GM23338 (cell line): ENCODE measurements around the gene ZNF385B. TPM values are rescaled to one million over a fixed set of nuclear protein-coding genes. Genes with fewer than 3 reads are reported as not detected.

Experiments used
- ATAC-seq: fragments of 200-7000 bp; cut with Tn5 transposase; 3 replicates; pipeline ENCODE4 v1.9.1; 2020
- DNase-seq: peaks from one replicate; pipeline ENCODE4 v3.0.0-alpha.2; 2015; ENCODE audit warnings: low spot score
- H2AFZ ChIP-seq: fragments of 200-600 bp; sonication (generic); 2 replicates; pipeline ENCODE4 v1.8.0; 2016; ENCODE audit warnings: antibody characterized with exemption, mild to moderate bottlenecking, moderate library complexity
- H3F3A ChIP-seq: fragments of 200-600 bp; sonication (generic); replicated peaks from 2 replicates; pipeline ENCODE4 v1.8.0; 2017; ENCODE audit warnings: antibody characterized with exemption, mixed run types, low read depth
- H3K27ac ChIP-seq: fragments of 200-600 bp; sonication (generic); 2 replicates; pipeline ENCODE4 v1.6.1; 2016; ENCODE audit warnings: low read depth
- H3K27me3 ChIP-seq: fragments of 200-600 bp; sonication (generic); 2 replicates; pipeline ENCODE4 v1.8.0; 2016; ENCODE audit warnings: mild to moderate bottlenecking, mixed run types, moderate library complexity; ENCODE audit not compliant: insufficient read depth
- H3K36me3 ChIP-seq: fragments of 200-600 bp; sonication (generic); 2 replicates; pipeline ENCODE4 v1.8.0; 2016; ENCODE audit warnings: mild to moderate bottlenecking; ENCODE audit not compliant: insufficient read depth
- H3K4me1 ChIP-seq: fragments of 200-600 bp; sonication (generic); 2 replicates; pipeline ENCODE4 v1.8.0; 2016; ENCODE audit warnings: mild to moderate bottlenecking, moderate library complexity; ENCODE audit not compliant: insufficient read depth
- H3K4me2 ChIP-seq: fragments of 200-600 bp; sonication (generic); 2 replicates; pipeline ENCODE4 v1.7.1; 2017; ENCODE audit warnings: mixed run types
- H3K4me3 ChIP-seq: fragments of 200-600 bp; sonication (generic); 2 replicates; pipeline ENCODE4 v1.6.1; 2016; ENCODE audit warnings: mixed run types
- H3K79me2 ChIP-seq: fragments of 200-600 bp; sonication (generic); replicated peaks from 2 replicates; pipeline ENCODE4 v1.8.0; 2017; ENCODE audit warnings: mild to moderate bottlenecking; ENCODE audit not compliant: insufficient read depth
- H3K9me2 ChIP-seq: fragments of 200-600 bp; sonication (generic); 2 replicates; pipeline ENCODE4 v1.8.0; 2017; ENCODE audit not compliant: insufficient read depth
- H4K20me1 ChIP-seq: fragments of 200-600 bp; sonication (generic); replicated peaks from 2 replicates; pipeline ENCODE4 v1.8.0; 2017; ENCODE audit warnings: mild to moderate bottlenecking; ENCODE audit not compliant: insufficient read depth
- H3K27ac Mint-ChIP-seq: 2 replicates; pipeline ENCODE4 v1.8.0; 2020; ENCODE audit warnings: inconsistent platforms, mild to moderate bottlenecking, moderate library complexity, mixed read lengths
- H3K27me3 Mint-ChIP-seq: 3 replicates; pipeline ENCODE4 v1.8.0; 2022; ENCODE audit warnings: low read depth, mild to moderate bottlenecking, moderate library complexity, mixed read lengths, inconsistent platforms; ENCODE audit not compliant: insufficient read depth, poor library complexity
- H3K36me3 Mint-ChIP-seq: 3 replicates; pipeline ENCODE4 v1.8.0; 2021; ENCODE audit warnings: low read depth, mild to moderate bottlenecking, inconsistent platforms, moderate library complexity, mixed read lengths
- H3K4me1 Mint-ChIP-seq: 3 replicates; pipeline ENCODE4 v1.8.0; 2020; ENCODE audit warnings: mild to moderate bottlenecking, inconsistent platforms, mixed read lengths
- H3K4me3 Mint-ChIP-seq: 3 replicates; pipeline ENCODE4 v1.8.0; 2021; ENCODE audit warnings: moderate library complexity, mild to moderate bottlenecking, inconsistent platforms, mixed read lengths
- H3K9me3 Mint-ChIP-seq: 3 replicates; pipeline ENCODE4 v1.8.0; 2020; ENCODE audit warnings: moderate library complexity, mild to moderate bottlenecking, inconsistent platforms, mixed read lengths
- CREB1 ChIP-seq: fragments of 250-450 bp; sonication (Bioruptor Pico); IDR thresholded peaks from 2 replicates; pipeline ENCODE4 v1.5.0; 2020; ENCODE audit warnings: low read depth, mild to moderate bottlenecking, moderate library complexity
- EZH2phosphoT487 ChIP-seq: fragments of 200-600 bp; sonication (generic); IDR thresholded peaks from one replicate; pipeline ENCODE4 v1.8.1; 2018; ENCODE audit warnings: antibody characterized with exemption; ENCODE audit not compliant: unreplicated experiment
- JUNB ChIP-seq: IDR thresholded peaks from one replicate; pipeline ENCODE4 v1.6.1; 2016; ENCODE audit warnings: antibody characterized with exemption; ENCODE audit not compliant: unreplicated experiment
- NANOG ChIP-seq: IDR thresholded peaks from 2 replicates; pipeline ENCODE4 v1.6.1; 2016; ENCODE audit warnings: antibody characterized with exemption, borderline replicate concordance
- ZNF331 ChIP-seq: fragments of 250-450 bp; sonication (Bioruptor Pico); IDR thresholded peaks from 2 replicates; pipeline ENCODE4 v1.5.0; 2020; ENCODE audit warnings: low read depth, mild to moderate bottlenecking, moderate library complexity
- polyA plus RNA-seq: library from polyadenylated mRNA; unstranded; fragments of >200 nt; fragmentation: Nextera tagmentation; extraction: Ambion mirVana; gene quantifications from 2 replicates; pipeline ENCODE4 v1.2.1, GENCODE V29; 2016
- total RNA-seq: library from RNA; depleted of rRNA; stranded (reverse); fragments of >200 nt; shearing (Covaris generic); gene quantifications from 2 replicates; pipeline ENCODE4 v1.2.3, GENCODE V29; 2014
- TF ChIP-seq, protein P1 (sequence below): fragments of 250-450 bp; sonication (Bioruptor Pico); IDR thresholded peaks from 2 replicates; pipeline ENCODE4 v1.5.0; 2020; ENCODE audit warnings: mild to moderate bottlenecking, moderate library complexity
- TF ChIP-seq, protein P2 (sequence below): IDR thresholded peaks from one replicate; pipeline ENCODE4 v1.6.1; 2018; ENCODE audit warnings: antibody characterized with exemption; ENCODE audit not compliant: unreplicated experiment

Gene ZNF385B
- total and polyA plus RNA-seq, 2 experiments from 2014 or later = 1.5 to 4.6 TPM

DNA sequence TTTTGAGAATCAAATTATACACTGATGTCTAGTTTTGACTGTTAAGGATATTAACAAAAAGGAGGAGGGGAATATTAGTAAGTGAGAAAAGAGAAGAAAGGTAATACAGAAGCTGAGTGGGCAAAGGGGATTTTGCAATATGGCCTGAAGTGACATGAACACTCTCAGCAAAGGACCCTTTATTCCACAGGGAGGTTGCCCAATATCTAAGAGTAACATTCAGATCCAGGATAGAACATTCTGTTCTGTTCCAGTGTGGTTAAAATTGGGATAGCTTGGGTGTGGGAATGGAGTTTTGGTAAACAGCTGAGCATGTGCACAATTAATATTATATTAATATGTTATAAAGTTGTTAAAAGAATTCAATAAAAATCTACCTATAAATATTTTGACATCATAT is 120.1 kb downstream of the ZNF385B start:
- no peaks in the 10 kb centered on the region for H3K27me3 ChIP-seq
- TF ChIP-seq JUNB (no peak), EZH2phosphoT487 (no peak), CREB1 (no peak), NANOG (no peak), ZNF331 (no peak)
- TF ChIP-seq, protein P1, sequence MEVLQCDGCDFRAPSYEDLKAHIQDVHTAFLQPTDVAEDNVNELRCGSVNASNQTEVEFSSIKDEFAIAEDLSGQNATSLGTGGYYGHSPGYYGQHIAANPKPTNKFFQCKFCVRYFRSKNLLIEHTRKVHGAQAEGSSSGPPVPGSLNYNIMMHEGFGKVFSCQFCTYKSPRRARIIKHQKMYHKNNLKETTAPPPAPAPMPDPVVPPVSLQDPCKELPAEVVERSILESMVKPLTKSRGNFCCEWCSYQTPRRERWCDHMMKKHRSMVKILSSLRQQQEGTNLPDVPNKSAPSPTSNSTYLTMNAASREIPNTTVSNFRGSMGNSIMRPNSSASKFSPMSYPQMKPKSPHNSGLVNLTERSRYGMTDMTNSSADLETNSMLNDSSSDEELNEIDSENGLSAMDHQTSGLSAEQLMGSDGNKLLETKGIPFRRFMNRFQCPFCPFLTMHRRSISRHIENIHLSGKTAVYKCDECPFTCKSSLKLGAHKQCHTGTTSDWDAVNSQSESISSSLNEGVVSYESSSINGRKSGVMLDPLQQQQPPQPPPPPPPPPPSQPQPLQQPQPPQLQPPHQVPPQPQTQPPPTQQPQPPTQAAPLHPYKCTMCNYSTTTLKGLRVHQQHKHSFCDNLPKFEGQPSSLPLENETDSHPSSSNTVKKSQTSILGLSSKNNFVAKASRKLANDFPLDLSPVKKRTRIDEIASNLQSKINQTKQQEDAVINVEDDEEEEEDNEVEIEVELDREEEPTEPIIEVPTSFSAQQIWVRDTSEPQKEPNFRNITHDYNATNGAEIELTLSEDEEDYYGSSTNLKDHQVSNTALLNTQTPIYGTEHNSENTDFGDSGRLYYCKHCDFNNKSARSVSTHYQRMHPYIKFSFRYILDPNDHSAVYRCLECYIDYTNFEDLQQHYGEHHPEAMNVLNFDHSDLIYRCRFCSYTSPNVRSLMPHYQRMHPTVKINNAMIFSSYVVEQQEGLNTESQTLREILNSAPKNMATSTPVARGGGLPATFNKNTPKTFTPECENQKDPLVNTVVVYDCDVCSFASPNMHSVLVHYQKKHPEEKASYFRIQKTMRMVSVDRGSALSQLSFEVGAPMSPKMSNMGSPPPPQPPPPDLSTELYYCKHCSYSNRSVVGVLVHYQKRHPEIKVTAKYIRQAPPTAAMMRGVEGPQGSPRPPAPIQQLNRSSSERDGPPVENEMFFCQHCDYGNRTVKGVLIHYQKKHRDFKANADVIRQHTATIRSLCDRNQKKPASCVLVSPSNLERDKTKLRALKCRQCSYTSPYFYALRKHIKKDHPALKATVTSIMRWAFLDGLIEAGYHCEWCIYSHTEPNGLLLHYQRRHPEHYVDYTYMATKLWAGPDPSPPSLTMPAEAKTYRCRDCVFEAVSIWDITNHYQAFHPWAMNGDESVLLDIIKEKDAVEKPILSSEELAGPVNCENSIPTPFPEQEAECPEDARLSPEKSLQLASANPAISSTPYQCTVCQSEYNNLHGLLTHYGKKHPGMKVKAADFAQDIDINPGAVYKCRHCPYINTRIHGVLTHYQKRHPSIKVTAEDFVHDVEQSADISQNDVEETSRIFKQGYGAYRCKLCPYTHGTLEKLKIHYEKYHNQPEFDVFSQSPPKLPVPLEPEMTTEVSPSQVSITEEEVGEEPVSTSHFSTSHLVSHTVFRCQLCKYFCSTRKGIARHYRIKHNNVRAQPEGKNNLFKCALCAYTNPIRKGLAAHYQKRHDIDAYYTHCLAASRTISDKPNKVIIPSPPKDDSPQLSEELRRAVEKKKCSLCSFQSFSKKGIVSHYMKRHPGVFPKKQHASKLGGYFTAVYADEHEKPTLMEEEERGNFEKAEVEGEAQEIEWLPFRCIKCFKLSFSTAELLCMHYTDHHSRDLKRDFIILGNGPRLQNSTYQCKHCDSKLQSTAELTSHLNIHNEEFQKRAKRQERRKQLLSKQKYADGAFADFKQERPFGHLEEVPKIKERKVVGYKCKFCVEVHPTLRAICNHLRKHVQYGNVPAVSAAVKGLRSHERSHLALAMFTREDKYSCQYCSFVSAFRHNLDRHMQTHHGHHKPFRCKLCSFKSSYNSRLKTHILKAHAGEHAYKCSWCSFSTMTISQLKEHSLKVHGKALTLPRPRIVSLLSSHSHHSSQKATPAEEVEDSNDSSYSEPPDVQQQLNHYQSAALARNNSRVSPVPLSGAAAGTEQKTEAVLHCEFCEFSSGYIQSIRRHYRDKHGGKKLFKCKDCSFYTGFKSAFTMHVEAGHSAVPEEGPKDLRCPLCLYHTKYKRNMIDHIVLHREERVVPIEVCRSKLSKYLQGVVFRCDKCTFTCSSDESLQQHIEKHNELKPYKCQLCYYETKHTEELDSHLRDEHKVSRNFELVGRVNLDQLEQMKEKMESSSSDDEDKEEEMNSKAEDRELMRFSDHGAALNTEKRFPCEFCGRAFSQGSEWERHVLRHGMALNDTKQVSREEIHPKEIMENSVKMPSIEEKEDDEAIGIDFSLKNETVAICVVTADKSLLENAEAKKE = no peak
- H3K4me3 ChIP-seq = no peak overlapping the region
- H3K4me1 ChIP-seq = no peaks in the 10 kb centered on the region
- no peak overlapping the region for H2AFZ ChIP-seq
- H3K27ac Mint-ChIP-seq = no peak overlapping the region
- H3K36me3 Mint-ChIP-seq = no peaks in the 10 kb centered on the region
- ATAC-seq (no peak), DNase-seq (no peak)
- no peak overlapping the region for H3K4me2 ChIP-seq
- no peaks in the 10 kb centered on the region for H3K9me3 Mint-ChIP-seq
- no peaks in the 10 kb centered on the region for H3K79me2 ChIP-seq
- H4K20me1 ChIP-seq = no peaks in the 10 kb centered on the region
- no peaks in the 10 kb centered on the region for H3F3A ChIP-seq
- H3K4me3 Mint-ChIP-seq = no peak overlapping the region
- H3K4me1 Mint-ChIP-seq = 0 out of 3 replicates have a peak, but pooled peaks cover 3% of the 10 kb centered on the region
- no peaks in the 10 kb centered on the region for H3K9me2 ChIP-seq
- H3K27me3 Mint-ChIP-seq = no peaks in the 10 kb centered on the region
- no peaks in the 10 kb centered on the region for H3K36me3 ChIP-seq
- no peak overlapping the region for H3K27ac ChIP-seq

DNA sequence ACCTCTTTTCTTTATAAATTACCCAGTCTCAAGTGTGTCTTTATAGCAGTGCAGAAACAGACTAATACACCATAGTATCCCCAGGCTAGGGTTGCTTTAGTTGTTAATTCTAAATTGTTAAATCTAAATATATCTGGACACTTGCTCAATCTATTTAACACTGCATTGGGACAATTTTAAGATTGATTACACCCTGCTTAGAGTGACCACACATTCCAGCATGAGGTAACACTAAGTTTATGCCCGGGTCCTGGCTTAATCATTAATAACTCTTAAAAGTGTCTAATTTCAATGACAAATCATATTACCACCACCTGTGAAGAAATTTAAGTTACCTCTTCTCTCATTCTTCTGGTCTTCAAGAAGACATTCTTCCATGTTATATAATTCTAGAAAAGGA is 131.4 kb downstream of the ZNF385B start:
- no peak for DNase-seq
- Mint-ChIP-seq H3K27ac (no peak overlapping the region), H3K4me3 (no peak overlapping the region), H3K36me3 (no peaks in the 10 kb centered on the region), H3K9me3 (no peaks in the 10 kb centered on the region), H3K4me1 (no peaks in the 10 kb centered on the region), H3K27me3 (no peaks in the 10 kb centered on the region)
- H3F3A ChIP-seq = no peaks in the 10 kb centered on the region
- no peak for ATAC-seq
- H3K36me3 ChIP-seq = no peaks in the 10 kb centered on the region
- no peak overlapping the region for H3K4me2 ChIP-seq
- H3K27me3 ChIP-seq = no peaks in the 10 kb centered on the region
- no peak overlapping the region for H3K27ac ChIP-seq
- H3K9me2 ChIP-seq = no peaks in the 10 kb centered on the region
- H2AFZ ChIP-seq = no peak overlapping the region
- H3K4me1 ChIP-seq = no peaks in the 10 kb centered on the region
- no peaks in the 10 kb centered on the region for H3K79me2 ChIP-seq
- no peaks in the 10 kb centered on the region for H4K20me1 ChIP-seq
- no peak overlapping the region for H3K4me3 ChIP-seq
- TF ChIP-seq, protein P2, sequence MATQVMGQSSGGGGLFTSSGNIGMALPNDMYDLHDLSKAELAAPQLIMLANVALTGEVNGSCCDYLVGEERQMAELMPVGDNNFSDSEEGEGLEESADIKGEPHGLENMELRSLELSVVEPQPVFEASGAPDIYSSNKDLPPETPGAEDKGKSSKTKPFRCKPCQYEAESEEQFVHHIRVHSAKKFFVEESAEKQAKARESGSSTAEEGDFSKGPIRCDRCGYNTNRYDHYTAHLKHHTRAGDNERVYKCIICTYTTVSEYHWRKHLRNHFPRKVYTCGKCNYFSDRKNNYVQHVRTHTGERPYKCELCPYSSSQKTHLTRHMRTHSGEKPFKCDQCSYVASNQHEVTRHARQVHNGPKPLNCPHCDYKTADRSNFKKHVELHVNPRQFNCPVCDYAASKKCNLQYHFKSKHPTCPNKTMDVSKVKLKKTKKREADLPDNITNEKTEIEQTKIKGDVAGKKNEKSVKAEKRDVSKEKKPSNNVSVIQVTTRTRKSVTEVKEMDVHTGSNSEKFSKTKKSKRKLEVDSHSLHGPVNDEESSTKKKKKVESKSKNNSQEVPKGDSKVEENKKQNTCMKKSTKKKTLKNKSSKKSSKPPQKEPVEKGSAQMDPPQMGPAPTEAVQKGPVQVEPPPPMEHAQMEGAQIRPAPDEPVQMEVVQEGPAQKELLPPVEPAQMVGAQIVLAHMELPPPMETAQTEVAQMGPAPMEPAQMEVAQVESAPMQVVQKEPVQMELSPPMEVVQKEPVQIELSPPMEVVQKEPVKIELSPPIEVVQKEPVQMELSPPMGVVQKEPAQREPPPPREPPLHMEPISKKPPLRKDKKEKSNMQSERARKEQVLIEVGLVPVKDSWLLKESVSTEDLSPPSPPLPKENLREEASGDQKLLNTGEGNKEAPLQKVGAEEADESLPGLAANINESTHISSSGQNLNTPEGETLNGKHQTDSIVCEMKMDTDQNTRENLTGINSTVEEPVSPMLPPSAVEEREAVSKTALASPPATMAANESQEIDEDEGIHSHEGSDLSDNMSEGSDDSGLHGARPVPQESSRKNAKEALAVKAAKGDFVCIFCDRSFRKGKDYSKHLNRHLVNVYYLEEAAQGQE = no peak
- no peak for TF ChIP-seq NANOG
